GM18867 (cell line): ENCODE data around the gene JAKMIP2.
A peak's percentile ranks its signal among the peaks of the same experiment; 100 is the strongest.
"Not testable (repeated sequence)": the region's sequence is repeated elsewhere in the genome, so short reads cannot be mapped to it uniquely, and the experiment has no call there.

Experiments
- ATAC-seq: cut with Tn5 transposase; IDR thresholded peaks from one replicate; pipeline ENCODE4 v1.9.1; 2021; ENCODE audit warnings: mild to moderate bottlenecking, moderate library complexity; ENCODE audit not compliant: unreplicated experiment

The JAKMIP2 gene

DNA sequence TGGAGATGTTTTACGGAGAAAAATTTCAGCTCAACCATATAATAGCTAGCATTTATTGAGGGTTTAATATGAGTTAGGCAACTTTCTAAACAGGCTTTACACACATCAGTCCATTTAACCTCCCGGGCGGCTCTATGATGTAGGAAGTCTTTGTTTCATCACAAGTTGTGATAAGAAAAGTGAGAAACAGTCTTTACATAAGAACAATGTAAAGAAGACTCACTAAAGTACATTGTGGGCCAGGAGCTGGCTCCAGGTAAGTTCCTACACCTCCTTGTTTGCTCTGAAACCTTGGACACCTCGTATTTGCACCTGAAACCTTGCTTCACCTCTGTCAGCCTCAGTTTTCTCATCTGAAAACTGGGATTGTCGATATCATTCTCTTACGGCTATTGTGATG, 116.1 kb downstream of the JAKMIP2 start:
- no peak for ATAC-seq

- no peak for ATAC-seq
These were observed 121.0 kb downstream of the JAKMIP2 start for GRCh38 chr5:147661541-147661940.

- ATAC-seq, result no peak
These were observed 123.2 kb downstream of the JAKMIP2 start for GRCh38 chr5:147659166-147659929.

- no peak for ATAC-seq
These were observed 124.1 kb downstream of the JAKMIP2 start for GRCh38 chr5:147658293-147658932.

GRCh38 chr5:147648597-147648996, 133.9 kb downstream of the JAKMIP2 start:
- ATAC-seq, result no peak

- no peak for ATAC-seq
These were observed 137.3 kb downstream of the JAKMIP2 start for GRCh38 chr5:147645197-147645596.

DNA sequence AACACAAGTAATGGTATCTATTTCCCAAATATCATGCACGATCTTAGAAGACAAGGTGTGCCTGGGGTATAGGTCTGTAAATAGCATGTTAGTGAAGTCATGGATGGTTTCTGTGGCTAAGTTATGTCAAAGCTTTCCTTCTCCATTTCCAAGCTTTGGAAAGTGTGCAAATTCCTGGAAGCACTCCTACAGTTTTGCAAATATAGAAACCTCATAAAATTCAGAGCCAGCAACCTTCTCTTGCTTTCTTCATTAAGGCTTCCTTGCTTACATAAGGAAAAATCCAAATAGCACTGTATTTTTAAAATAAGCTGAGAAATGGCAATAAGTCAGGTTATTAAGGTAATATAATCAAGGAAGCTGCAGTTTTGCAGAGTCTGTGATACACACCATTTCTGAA, 138.1 kb downstream of the JAKMIP2 start:
- no peak for ATAC-seq

- ATAC-seq, result no peak
These were observed 139.4 kb downstream of the JAKMIP2 start for GRCh38 chr5:147643142-147643541.

DNA sequence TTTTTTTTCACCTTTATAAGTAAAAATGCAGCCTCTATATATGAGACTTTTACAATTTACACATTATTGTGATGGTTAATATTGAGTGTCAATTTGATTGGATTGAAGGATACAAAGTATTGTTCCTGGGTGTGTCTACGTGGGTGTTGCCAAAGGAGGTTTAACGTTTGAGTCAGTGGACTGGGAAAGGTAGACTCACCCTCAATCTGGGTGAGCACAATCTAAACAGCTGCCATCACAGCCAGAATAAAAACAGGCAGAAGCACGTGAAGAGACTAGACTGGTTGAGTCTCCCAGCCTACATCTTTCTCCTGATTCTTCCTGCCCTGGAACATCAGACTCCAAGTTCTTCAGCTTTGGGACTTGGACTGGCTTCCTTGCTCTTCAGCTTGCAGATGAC, 139.9 kb downstream of the JAKMIP2 start:
- no peak for ATAC-seq

GRCh38 chr5:147639321-147639720, 143.2 kb downstream of the JAKMIP2 start:
- no peak for ATAC-seq

GRCh38 chr5:147636729-147636984, 145.9 kb downstream of the JAKMIP2 start:
- ATAC-seq, result no peak

DNA sequence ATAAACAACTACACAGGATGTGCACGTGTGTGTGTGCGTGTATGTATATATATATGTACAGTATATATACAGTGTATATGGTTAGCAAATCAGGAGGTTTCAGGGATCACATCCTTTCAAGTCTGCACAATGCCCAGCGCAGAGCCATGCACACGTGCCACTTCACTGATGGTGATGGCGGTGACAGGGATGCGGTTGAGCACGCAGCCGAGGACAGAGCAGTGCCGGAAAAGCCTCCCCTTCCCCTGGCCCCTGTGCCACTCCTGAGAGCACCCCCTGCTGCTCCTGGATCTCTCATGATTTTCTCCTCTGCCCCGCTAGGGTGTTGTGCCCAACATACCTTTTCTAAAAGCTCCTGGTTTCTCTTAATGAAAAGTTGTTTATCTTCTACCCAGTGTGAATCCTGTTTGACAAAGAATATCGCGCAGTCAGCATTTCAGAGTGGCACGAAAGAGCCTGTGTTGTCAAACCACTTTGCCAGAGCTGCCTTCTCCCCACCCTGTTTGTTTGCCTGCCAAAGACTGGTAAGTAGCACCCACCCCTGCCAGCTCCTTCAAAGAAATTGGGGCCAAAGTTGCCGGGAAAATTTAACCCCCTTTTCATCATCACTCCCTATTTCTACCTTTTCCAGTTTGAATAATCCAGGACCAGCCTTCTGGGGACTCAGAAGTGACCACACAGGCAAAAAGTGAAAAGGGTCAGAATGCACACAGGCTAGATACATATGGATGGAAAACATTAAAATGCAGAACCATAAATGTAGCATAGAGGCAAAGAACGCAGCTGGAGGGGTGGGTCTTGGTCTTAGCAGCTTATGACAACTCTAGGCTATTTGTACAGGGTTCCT, 146.4 kb downstream of the JAKMIP2 start:
- no peak for ATAC-seq

DNA sequence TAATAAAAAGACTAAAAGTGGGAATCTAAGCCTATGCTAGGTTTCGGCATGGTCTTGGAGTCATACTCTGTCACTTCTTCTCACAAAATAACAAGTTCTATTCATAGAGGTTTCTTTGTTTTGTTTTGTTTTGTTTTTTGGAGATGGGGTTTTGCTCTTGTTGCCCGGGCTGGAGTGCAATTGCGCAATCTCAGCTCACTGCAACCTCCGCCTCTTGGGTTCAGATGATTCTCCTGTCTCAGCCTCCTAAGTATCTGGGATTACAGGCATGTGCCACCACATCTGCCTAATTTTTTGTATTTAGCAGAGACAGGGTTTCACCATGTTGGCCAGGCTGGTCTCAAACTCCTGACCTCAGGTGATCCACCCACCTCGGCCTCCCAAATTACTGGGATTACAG, 147.1 kb downstream of the JAKMIP2 start:
- not testable (repeated sequence) for ATAC-seq

DNA sequence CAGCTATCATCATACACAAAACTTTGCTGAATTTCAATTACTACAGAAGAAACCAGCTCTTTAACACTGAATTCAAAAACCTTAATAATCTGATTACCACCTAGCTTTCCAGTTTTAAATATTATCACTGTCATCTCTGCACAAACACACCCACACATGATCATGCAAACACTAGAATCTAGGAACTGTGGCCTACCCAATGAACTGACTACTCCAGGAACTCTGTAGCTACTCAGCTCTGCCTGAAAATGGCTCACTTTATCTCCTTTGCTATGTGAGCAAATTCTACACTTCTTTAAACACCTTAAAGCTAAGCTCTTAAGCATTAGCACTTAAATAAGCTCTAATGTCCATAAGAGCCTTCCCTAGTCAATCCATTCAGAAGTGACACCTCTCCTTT, 149.4 kb downstream of the JAKMIP2 start:
- ATAC-seq, result no peak

DNA sequence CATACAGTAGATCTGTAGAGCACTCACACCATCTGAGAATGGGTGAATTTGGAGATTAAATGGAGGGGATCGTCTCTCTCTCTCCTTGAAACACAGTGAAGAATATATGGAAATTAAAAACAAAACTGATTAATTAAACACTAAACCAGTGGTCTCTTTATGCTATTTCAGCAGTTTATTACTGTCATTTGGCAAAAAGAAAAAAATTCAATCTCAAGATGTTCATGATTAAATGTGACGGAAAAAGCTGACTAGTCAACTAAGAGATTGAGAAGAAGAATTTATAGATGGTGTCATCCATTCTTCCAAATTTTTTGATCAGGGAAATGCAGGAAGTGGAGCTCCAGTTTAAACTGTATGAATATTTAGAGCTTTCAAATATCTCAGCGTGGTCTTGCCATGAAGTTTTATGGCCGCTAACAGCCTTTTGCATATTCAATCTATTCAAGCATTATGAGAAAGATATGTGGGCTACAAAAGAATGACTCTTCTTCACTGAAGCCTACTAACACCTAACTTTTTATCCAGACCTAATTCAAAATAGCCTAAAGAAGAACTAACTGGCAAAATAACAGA, 151.0 kb downstream of the JAKMIP2 start:
- ATAC-seq, result no peak

DNA sequence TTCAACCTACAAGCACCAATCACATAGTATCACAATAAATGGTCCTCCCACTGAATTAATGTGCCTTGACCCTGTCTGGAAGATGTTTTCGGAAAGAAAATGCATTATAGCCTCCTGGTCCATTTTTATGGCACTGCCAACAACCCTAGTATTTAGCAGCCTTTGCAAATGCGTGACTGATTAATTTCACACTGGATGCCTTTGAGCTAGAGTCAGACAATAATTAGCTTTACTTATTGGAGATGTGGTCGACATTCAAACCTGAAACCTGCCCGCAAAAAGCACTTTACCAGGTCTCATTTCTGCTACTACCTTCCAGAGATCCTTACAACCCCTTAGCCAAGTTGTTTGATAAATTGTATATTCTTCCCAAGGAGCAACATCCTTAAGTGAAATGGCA, 153.3 kb downstream of the JAKMIP2 start:
- no peak for ATAC-seq

GRCh38 chr5:147628058-147628895, 154.3 kb downstream of the JAKMIP2 start:
- peak; percentile 94 for ATAC-seq

DNA sequence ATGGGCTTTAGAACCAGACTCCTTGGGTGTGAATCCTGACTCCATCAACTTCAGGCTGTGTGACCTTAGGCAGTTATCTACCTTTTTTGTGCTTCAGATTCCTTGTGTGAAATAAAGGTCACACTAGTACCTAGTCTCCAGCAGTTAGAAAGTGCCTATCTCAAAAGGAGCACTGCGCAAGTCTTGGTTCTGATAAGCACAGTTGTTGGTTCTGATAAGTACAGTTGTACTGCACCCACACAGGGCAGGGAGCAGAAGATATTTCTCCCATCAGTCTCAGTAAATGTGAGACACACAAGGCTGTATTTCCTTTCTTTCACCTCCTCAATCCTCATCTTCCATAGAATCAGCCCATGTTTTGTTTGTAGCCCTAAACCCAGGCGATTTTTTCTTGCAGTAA, 156.1 kb downstream of the JAKMIP2 start:
- no peak for ATAC-seq

- no peak for ATAC-seq
These were observed 161.5 kb downstream of the JAKMIP2 start for GRCh38 chr5:147621016-147621415.

GRCh38 chr5:147619281-147619878, 163.1 kb downstream of the JAKMIP2 start:
- ATAC-seq, result no peak
